ENCODE data around the gene HPS4.

GRCh38 chr22:26453216-26453615 lies 30.4 kb downstream of the HPS4 start:
- TF ChIP-seq, protein P1, sequence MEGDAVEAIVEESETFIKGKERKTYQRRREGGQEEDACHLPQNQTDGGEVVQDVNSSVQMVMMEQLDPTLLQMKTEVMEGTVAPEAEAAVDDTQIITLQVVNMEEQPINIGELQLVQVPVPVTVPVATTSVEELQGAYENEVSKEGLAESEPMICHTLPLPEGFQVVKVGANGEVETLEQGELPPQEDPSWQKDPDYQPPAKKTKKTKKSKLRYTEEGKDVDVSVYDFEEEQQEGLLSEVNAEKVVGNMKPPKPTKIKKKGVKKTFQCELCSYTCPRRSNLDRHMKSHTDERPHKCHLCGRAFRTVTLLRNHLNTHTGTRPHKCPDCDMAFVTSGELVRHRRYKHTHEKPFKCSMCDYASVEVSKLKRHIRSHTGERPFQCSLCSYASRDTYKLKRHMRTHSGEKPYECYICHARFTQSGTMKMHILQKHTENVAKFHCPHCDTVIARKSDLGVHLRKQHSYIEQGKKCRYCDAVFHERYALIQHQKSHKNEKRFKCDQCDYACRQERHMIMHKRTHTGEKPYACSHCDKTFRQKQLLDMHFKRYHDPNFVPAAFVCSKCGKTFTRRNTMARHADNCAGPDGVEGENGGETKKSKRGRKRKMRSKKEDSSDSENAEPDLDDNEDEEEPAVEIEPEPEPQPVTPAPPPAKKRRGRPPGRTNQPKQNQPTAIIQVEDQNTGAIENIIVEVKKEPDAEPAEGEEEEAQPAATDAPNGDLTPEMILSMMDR (IDR thresholded peaks at IDR 0.05) = no peak
- no peak for TF ChIP-seq POLR2A (IDR thresholded peaks at IDR 0.05)
- no peak for TF ChIP-seq POLR2AphosphoS5 (IDR thresholded peaks at IDR 0.05; ENCODE audit: insufficient read depth in 1 of 2, low read depth in 1 of 2)
